ENCODE measurements around the gene PHETA1.
"Not testable (repeated sequence)": the region's sequence is repeated elsewhere in the genome, so short reads cannot be mapped to it uniquely, and the experiment has no call there.

The PHETA1 gene

GRCh38 chr12:111343181-111343580 lies 25.7 kb downstream of the PHETA1 start:
- ATAC-seq (ENCODE audit: low read depth) (no peak), DNase-seq (ENCODE audit: low spot score) (no peak)
- Histone ChIP-seq H3K27ac (ENCODE audit: poor library complexity, severe bottlenecking) (no peak overlapping the region), H3K4me3 (ENCODE audit: severe bottlenecking) (no peak overlapping the region), H3K36me3 (ENCODE audit: low read depth) (no peaks in the 10 kb centered on the region), H3K4me1 (ENCODE audit: insufficient read depth, poor library complexity, severe bottlenecking) (no peaks in the 10 kb centered on the region), H3K27me3 (ENCODE audit: insufficient read depth, poor library complexity, severe bottlenecking) (no peaks in the 10 kb centered on the region), H3K9me3 (ENCODE audit: severe bottlenecking) (peaks cover 5% of the 10 kb centered on the region)
- TF ChIP-seq CTCF (IDR thresholded peaks at IDR 0.05; ENCODE audit: poor library complexity, severe bottlenecking): no peak

DNA sequence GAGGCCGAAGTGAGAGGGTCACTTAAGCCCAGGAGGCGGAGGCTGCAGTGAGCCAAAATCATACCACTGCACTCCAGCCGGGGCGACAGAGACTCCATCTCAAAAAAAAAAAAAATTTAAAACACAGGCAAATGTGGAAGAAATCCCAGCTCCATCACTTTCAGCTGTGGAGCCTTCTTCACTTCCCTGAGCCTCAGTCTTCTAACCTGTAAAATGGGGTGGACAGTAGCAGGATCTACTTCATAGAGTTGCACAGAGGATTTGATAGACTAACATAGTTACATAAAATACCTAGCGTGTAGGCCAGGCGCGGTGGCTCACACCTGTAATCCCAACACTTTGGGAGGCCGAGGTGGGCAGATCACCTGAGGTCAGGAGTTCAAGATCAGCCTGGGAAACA lies 26.5 kb downstream of the PHETA1 start:
- H3K4me1 ChIP-seq (ENCODE audit: insufficient read depth, poor library complexity, severe bottlenecking): no peaks in the 10 kb centered on the region
- H3K27ac ChIP-seq (ENCODE audit: poor library complexity, severe bottlenecking): no peak overlapping the region
- H3K27me3 ChIP-seq (ENCODE audit: insufficient read depth, poor library complexity, severe bottlenecking): no peaks in the 10 kb centered on the region
- no peak overlapping the region for H3K4me3 ChIP-seq (ENCODE audit: severe bottlenecking)
- H3K9me3 ChIP-seq (ENCODE audit: severe bottlenecking): no peaks in the 10 kb centered on the region
- H3K36me3 ChIP-seq (ENCODE audit: low read depth): no peaks in the 10 kb centered on the region
- no peak for TF ChIP-seq CTCF (IDR thresholded peaks at IDR 0.05; ENCODE audit: poor library complexity, severe bottlenecking)
- DNase-seq (ENCODE audit: low spot score) (no peak), ATAC-seq (ENCODE audit: low read depth) (no peak)

- Histone ChIP-seq H3K36me3 (ENCODE audit: low read depth) (no peaks in the 10 kb centered on the region), H3K27me3 (ENCODE audit: insufficient read depth, poor library complexity, severe bottlenecking) (no peaks in the 10 kb centered on the region), H3K4me1 (ENCODE audit: insufficient read depth, poor library complexity, severe bottlenecking) (no peaks in the 10 kb centered on the region), H3K9me3 (ENCODE audit: severe bottlenecking) (no peaks in the 10 kb centered on the region), H3K27ac (ENCODE audit: poor library complexity, severe bottlenecking) (no peak overlapping the region), H3K4me3 (ENCODE audit: severe bottlenecking) (no peak overlapping the region)
- ATAC-seq (ENCODE audit: low read depth) (no peak), DNase-seq (ENCODE audit: low spot score) (no peak)
- no peak for TF ChIP-seq CTCF (IDR thresholded peaks at IDR 0.05; ENCODE audit: poor library complexity, severe bottlenecking)
Observed at GRCh38 chr12:111341426-111342065, 27.3 kb downstream of the PHETA1 start.

DNA sequence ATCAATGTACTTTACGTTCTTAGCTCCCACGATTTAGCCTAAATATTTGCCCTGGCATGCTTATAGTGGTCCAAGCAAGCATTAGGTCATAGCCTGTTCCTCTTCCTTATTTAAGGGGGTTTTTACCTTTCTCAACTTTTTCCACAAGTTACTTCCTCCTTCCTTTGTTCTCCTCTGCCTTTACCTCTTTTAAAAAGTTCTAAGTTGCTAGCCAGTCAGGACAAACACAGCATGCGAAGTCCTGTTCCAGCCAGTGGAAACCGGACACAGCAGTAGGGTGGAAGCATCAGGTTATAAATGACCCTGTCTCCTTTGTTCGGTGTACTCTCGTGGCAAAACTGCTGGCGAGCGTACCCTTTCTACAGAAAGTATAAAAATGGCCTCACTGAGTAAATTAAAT lies 28.2 kb downstream of the PHETA1 start:
- not testable (repeated sequence) for H3K36me3 ChIP-seq (ENCODE audit: low read depth); H3K27me3 ChIP-seq (ENCODE audit: insufficient read depth, poor library complexity, severe bottlenecking); DNase-seq (ENCODE audit: low spot score); H3K27ac ChIP-seq (ENCODE audit: poor library complexity, severe bottlenecking); H3K9me3 ChIP-seq (ENCODE audit: severe bottlenecking); H3K4me3 ChIP-seq (ENCODE audit: severe bottlenecking); ATAC-seq (ENCODE audit: low read depth); H3K4me1 ChIP-seq (ENCODE audit: insufficient read depth, poor library complexity, severe bottlenecking)

DNA sequence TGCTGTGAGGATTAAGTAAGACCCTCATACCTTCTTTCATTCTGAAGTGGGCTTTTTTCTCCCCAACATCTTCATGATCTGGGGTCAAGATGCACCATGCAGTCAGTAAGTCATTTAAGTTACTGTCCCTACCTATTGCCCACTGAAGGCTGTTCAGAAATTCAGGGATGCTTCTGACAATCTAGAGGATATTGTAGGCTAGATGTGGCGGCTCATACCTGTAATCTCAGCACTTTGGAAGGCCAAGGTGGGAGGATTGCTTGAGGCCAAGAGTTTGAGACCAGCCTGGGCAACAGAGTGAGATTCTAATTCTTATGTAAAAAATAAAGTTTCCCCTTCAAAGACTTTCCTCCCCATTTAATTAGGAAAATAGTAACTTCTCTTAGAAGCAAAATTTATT lies 28.7 kb downstream of the PHETA1 start:
- no peak for ATAC-seq (ENCODE audit: low read depth)
- Histone ChIP-seq H3K27ac (ENCODE audit: poor library complexity, severe bottlenecking) (no peak overlapping the region), H3K4me1 (ENCODE audit: insufficient read depth, poor library complexity, severe bottlenecking) (no peaks in the 10 kb centered on the region), H3K4me3 (ENCODE audit: severe bottlenecking) (no peak overlapping the region), H3K36me3 (ENCODE audit: low read depth) (no peaks in the 10 kb centered on the region), H3K9me3 (ENCODE audit: severe bottlenecking) (no peaks in the 10 kb centered on the region), H3K27me3 (ENCODE audit: insufficient read depth, poor library complexity, severe bottlenecking) (no peaks in the 10 kb centered on the region)
- TF ChIP-seq CTCF (IDR thresholded peaks at IDR 0.05; ENCODE audit: poor library complexity, severe bottlenecking): no peak
- no peak for DNase-seq (ENCODE audit: low spot score)

All from RWPE2 (cell line).